Immature natural killer cell (primary cell): Measurements from ENCODE around the gene CPA4. TPM values are rescaled to one million over a fixed set of nuclear protein-coding genes. Genes with fewer than 3 reads are reported as not detected.

Source experiments
- DNase-seq, 3 donors: peaks; one replicate each; pipeline ENCODE4 v3.0.0; 2022; ENCODE audit warnings: mixed read lengths in 1 of 3
- H3K27ac Mint-ChIP-seq, 6 donors: one replicate each; pipeline ENCODE4 v1.8.0; 2020; ENCODE audit warnings: mixed read lengths in 6 of 6, mild to moderate bottlenecking in 5 of 6, inconsistent platforms in 4 of 6, moderate library complexity in 3 of 6
- H3K27me3 Mint-ChIP-seq, 3 donors: one replicate each; pipeline ENCODE4 v1.8.0; 2020 to 2021; ENCODE audit warnings: low read depth in 3 of 3, mild to moderate bottlenecking in 3 of 3, mixed read lengths in 3 of 3, moderate library complexity in 3 of 3, inconsistent platforms in 1 of 3
- H3K36me3 Mint-ChIP-seq, 3 donors: one replicate each; pipeline ENCODE4 v1.8.0; 2020; ENCODE audit warnings: mixed read lengths in 3 of 3, inconsistent platforms in 2 of 3, mild to moderate bottlenecking in 2 of 3
- H3K4me1 Mint-ChIP-seq, 2 donors: one replicate each; pipeline ENCODE4 v1.8.0; 2020; ENCODE audit warnings: inconsistent platforms in 2 of 2, mild to moderate bottlenecking in 2 of 2, mixed read lengths in 2 of 2, moderate library complexity in 1 of 2
- H3K4me3 Mint-ChIP-seq, 5 donors: one replicate each; pipeline ENCODE4 v1.8.0; 2020; ENCODE audit warnings: mild to moderate bottlenecking in 5 of 5, mixed read lengths in 5 of 5, inconsistent platforms in 3 of 5, moderate library complexity in 3 of 5
- H3K9me3 Mint-ChIP-seq, 6 donors: one replicate each; pipeline ENCODE4 v1.8.0; 2020; ENCODE audit warnings: mild to moderate bottlenecking in 6 of 6, mixed read lengths in 6 of 6, inconsistent platforms in 4 of 6, moderate library complexity in 3 of 6
- polyA plus RNA-seq, 3 donors: library from polyadenylated mRNA; unstranded; fragments of 300-500 nt; fragmentation: Illumina TruSeq; gene quantifications; one replicate each; pipeline ENCODE4 v1.2.3, GENCODE V29; 2021

Gene CPA4
- polyA plus RNA-seq, 3 donors from 2014 or later, result not detected

- DNase-seq, result no peak
- no peak overlapping the region for H3K27ac Mint-ChIP-seq
- peaks cover 0 to 4% (median 1%) of the 10 kb centered on the region in 3 donors for H3K27me3 Mint-ChIP-seq
- H3K9me3 Mint-ChIP-seq, result no peaks in the 10 kb centered on the region
- peaks cover 0 to 3% of the 10 kb centered on the region in 2 donors for H3K4me1 Mint-ChIP-seq
- peaks cover 0 to 4% (median 4%) of the 10 kb centered on the region in 3 donors for H3K36me3 Mint-ChIP-seq
- H3K4me3 Mint-ChIP-seq, result no peak overlapping the region
Measured at GRCh38 chr7:130364451-130364850, 71.5 kb downstream of the CPA4 start.

- no peak overlapping the region for H3K27ac Mint-ChIP-seq
- H3K9me3 Mint-ChIP-seq, result no peaks in the 10 kb centered on the region
- no peak for DNase-seq
- H3K36me3 Mint-ChIP-seq, result peaks cover 0 to 4% (median 4%) of the 10 kb centered on the region in 3 donors
- no peak overlapping the region for H3K4me3 Mint-ChIP-seq
- H3K27me3 Mint-ChIP-seq, result peaks cover 0 to 2% (median 1%) of the 10 kb centered on the region in 3 donors
- H3K4me1 Mint-ChIP-seq, result peaks cover 0 to 4% of the 10 kb centered on the region in 2 donors
Measured at GRCh38 chr7:130365088-130365487, 72.1 kb downstream of the CPA4 start.

- H3K4me3 Mint-ChIP-seq, result no peak overlapping the region
- H3K27ac Mint-ChIP-seq, result no peak overlapping the region
Measured at GRCh38 chr7:130365511-130366441, 72.8 kb downstream of the CPA4 start.

GRCh38 chr7:130366564-130366963, 73.6 kb downstream of the CPA4 start:
- no peak overlapping the region for H3K27ac Mint-ChIP-seq
- peaks cover 0 to 2% (median 1%) of the 10 kb centered on the region in 3 donors for H3K27me3 Mint-ChIP-seq
- peaks cover 0 to 4% of the 10 kb centered on the region in 2 donors for H3K4me1 Mint-ChIP-seq
- no peak for DNase-seq
- no peaks in the 10 kb centered on the region for H3K9me3 Mint-ChIP-seq
- no peak overlapping the region for H3K4me3 Mint-ChIP-seq
- no peaks in the 10 kb centered on the region for H3K36me3 Mint-ChIP-seq

More at GRCh38 chr7:130365511-130366441, 72.8 kb downstream of the CPA4 start:
- Mint-ChIP-seq H3K4me1 (peaks cover 0 to 4% of the 10 kb centered on the region in 2 donors), H3K9me3 (no peaks in the 10 kb centered on the region), H3K36me3 (no peaks in the 10 kb centered on the region), H3K27me3 (peaks cover 0 to 2% (median 1%) of the 10 kb centered on the region in 3 donors)
- no peak for DNase-seq

- Mint-ChIP-seq H3K36me3 (peaks cover 0 to 4% (median 0%) of the 10 kb centered on the region in 3 donors), H3K4me3 (no peak overlapping the region), H3K27me3 (peaks cover 0 to 2% (median 0%) of the 10 kb centered on the region in 3 donors), H3K4me1 (peaks cover 0 to 4% of the 10 kb centered on the region in 2 donors), H3K9me3 (no peaks in the 10 kb centered on the region), H3K27ac (no peak overlapping the region)
- DNase-seq, result no peak
Measured at GRCh38 chr7:130367088-130367755, 74.3 kb downstream of the CPA4 start.

GRCh38 chr7:130367836-130368746, 75.1 kb downstream of the CPA4 start:
- no peak overlapping the region for H3K4me3 Mint-ChIP-seq

GRCh38 chr7:130369110-130369711, 76.2 kb downstream of the CPA4 start:
- peaks cover 0 to 1% (median 0%) of the 10 kb centered on the region in 6 donors for H3K9me3 Mint-ChIP-seq
- peaks cover 0 to 4% (median 0%) of the 10 kb centered on the region in 3 donors for H3K36me3 Mint-ChIP-seq
- DNase-seq, result no peak
- H3K4me1 Mint-ChIP-seq, result peaks cover 0 to 4% of the 10 kb centered on the region in 2 donors
- H3K27me3 Mint-ChIP-seq, result peaks cover 0 to 2% (median 0%) of the 10 kb centered on the region in 3 donors
- H3K27ac Mint-ChIP-seq, result peak overlapping the region in 2 of 6 donors; percentile 11 to 12
- H3K4me3 Mint-ChIP-seq, result no peak overlapping the region

More at GRCh38 chr7:130367836-130368746, 75.1 kb downstream of the CPA4 start:
- H3K9me3 Mint-ChIP-seq, result peaks cover 0 to 1% (median 0%) of the 10 kb centered on the region in 6 donors
- H3K27me3 Mint-ChIP-seq, result peaks cover 0 to 2% (median 0%) of the 10 kb centered on the region in 3 donors
- H3K36me3 Mint-ChIP-seq, result peaks cover 0 to 4% (median 0%) of the 10 kb centered on the region in 3 donors
- DNase-seq, result no peak
- peaks cover 0 to 4% of the 10 kb centered on the region in 2 donors for H3K4me1 Mint-ChIP-seq
- no peak overlapping the region for H3K27ac Mint-ChIP-seq

- Mint-ChIP-seq H3K36me3 (peaks cover 0 to 4% (median 0%) of the 10 kb centered on the region in 3 donors), H3K4me3 (no peak overlapping the region), H3K9me3 (peaks cover 0 to 1% (median 0%) of the 10 kb centered on the region in 6 donors), H3K27me3 (peaks cover 0 to 2% (median 0%) of the 10 kb centered on the region in 3 donors), H3K4me1 (peaks cover 0 to 4% of the 10 kb centered on the region in 2 donors), H3K27ac (no peak overlapping the region)
- no peak for DNase-seq
Measured at GRCh38 chr7:130369831-130370550, 77.0 kb downstream of the CPA4 start.

GRCh38 chr7:130371046-130371445, 78.1 kb downstream of the CPA4 start:
- Mint-ChIP-seq H3K27ac (no peak overlapping the region), H3K9me3 (peaks cover 0 to 1% (median 0%) of the 10 kb centered on the region in 6 donors), H3K36me3 (peaks cover 0 to 6% (median 0%) of the 10 kb centered on the region in 3 donors), H3K27me3 (peaks cover 0 to 3% (median 0%) of the 10 kb centered on the region in 3 donors), H3K4me3 (no peak overlapping the region), H3K4me1 (peaks cover 0 to 4% of the 10 kb centered on the region in 2 donors)
- no peak for DNase-seq

- DNase-seq, result no peak
- Mint-ChIP-seq H3K27ac (no peak overlapping the region), H3K4me3 (no peak overlapping the region)
Measured at GRCh38 chr7:130372402-130373165, 79.6 kb downstream of the CPA4 start.

More at GRCh38 chr7:130372402-130373165, 79.6 kb downstream of the CPA4 start:
- H3K4me1 Mint-ChIP-seq, result peaks cover 0 to 4% of the 10 kb centered on the region in 2 donors
- peaks cover 0 to 7% (median under 1%) of the 10 kb centered on the region in 6 donors for H3K9me3 Mint-ChIP-seq
- peaks cover 0 to 3% (median 0%) of the 10 kb centered on the region in 3 donors for H3K27me3 Mint-ChIP-seq
- peaks cover 0 to 9% (median 0%) of the 10 kb centered on the region in 3 donors for H3K36me3 Mint-ChIP-seq
